HG03095 (cell line): ENCODE data around the gene ARMS2.

Experiments used
- ATAC-seq: cut with Tn5 transposase; IDR thresholded peaks from one replicate; pipeline ENCODE4 v1.9.1; 2021; ENCODE audit warnings: moderate library complexity; ENCODE audit not compliant: unreplicated experiment

ARMS2 gene

GRCh38 chr10:122492999-122493481 lies 38.6 kb downstream of the ARMS2 start:
- ATAC-seq, result no peak

DNA sequence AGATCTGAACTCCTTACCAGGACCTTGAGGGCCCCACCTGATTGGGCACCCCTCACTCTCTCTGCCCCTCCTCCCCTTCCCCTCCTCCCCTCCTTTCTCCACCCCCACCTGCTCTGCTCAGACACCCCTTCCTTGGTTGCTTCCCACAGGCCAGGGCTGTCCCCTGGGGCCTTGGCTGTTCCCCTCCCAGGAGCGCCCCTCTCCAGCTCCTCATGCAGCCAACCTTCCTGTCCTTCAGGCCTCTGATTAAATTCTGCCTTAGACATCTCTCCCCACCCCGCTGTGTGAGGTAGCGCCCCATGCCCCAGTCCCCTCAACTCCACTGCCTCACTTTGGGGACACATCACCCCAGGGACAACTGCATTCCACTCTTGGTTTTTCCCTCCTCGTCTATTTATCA lies 39.3 kb downstream of the ARMS2 start:
- ATAC-seq, result no peak

- no peak for ATAC-seq
Observed at GRCh38 chr10:122494173-122494820, 39.8 kb downstream of the ARMS2 start.

- no peak for ATAC-seq
Observed at GRCh38 chr10:122494833-122495232, 40.4 kb downstream of the ARMS2 start.

DNA sequence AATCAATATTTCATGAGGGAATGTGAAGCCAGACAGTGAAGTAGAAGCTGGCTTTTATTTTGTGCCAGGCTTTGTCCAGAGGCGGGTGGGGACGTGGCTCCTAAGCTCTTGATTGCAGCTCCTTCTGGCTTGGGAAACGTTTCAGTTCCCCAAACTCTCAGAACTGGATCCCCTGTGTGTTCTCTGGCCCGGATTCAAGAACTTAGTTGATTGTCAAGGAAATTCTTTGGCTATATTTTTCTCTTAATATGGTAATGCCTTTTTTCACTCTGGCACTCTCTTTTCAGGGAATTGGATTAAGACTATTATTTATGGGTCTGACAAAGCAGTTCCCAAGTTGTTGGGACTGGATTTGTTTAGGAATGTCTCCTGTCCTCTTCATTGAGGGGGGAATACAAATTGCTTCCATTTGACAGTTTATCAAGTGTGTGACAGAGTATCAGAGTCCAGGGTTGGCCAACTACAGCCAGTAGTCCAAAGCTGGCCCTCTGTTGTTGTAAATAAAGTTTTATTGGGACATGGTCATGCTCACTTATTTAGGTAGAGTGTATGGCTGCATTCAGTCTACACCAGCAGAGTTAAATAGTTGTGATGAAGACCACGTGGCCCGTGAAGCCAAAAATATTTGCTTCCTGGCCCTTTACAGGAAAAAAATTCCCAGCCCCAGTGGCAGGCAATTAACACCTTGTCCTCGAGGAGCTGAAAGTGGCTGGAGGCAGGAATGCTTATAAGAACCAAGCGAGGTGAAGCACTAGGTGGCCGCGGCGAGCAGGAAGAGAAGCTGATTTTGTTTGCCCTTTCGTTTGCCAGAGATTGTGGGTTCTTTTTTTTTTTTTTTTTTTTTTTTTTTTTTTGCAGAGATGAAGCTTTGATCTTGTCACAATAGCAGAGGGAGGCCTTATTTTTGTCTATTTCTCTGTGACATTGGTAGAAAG lies 41.2 kb downstream of the ARMS2 start:
- no peak for ATAC-seq

GRCh38 chr10:122497241-122497640 lies 42.8 kb downstream of the ARMS2 start:
- no peak for ATAC-seq

- no peak for ATAC-seq
Observed at GRCh38 chr10:122498521-122498920, 44.1 kb downstream of the ARMS2 start.

DNA sequence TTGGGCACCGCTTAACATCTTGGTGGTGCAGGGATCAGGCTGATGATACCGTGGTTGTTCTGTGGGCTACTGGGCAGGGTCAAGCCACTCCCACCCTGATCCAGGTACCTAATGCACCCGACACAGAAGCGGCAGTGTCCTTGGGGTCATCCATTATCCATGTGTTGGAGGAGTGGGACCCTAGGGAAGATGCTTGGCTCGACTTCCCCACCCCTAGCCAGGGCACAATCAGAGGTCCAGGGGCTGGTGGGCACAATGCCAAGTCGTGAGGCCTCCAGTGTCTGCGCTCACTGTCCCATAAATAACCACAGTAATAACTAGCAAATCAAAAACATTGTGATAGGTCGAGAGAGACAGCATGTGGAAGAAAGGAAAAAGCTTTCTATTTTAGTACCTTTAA lies 44.6 kb downstream of the ARMS2 start:
- ATAC-seq, result no peak

- ATAC-seq, result no peak
Observed at GRCh38 chr10:122499491-122499941, 45.1 kb downstream of the ARMS2 start.

DNA sequence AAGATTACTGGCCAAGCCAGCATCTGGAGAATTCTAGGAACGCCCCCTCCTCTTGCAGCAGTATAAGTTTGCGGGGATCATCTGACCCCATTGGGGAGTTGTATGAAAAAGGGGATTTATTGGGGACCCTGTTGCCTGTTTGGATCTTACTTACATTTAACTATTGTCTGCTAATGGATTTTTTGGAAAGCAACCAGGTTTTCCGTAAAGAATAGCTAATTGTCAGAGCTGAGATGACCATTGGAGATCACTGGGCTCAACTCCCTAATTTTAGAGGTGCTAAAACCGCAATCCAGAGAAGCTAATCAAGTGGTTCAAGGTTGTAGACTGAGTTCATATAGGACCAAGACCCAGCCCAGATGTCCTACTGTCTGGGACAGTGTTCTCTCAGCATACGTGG lies 45.7 kb downstream of the ARMS2 start:
- no peak for ATAC-seq

- no peak for ATAC-seq
Observed at GRCh38 chr10:122500726-122501125, 46.3 kb downstream of the ARMS2 start.

- ATAC-seq, result no peak
Observed at GRCh38 chr10:122503012-122503411, 48.6 kb downstream of the ARMS2 start.

GRCh38 chr10:122503886-122504609 lies 49.6 kb downstream of the ARMS2 start:
- no peak for ATAC-seq

GRCh38 chr10:122504610-122504950 lies 50.1 kb downstream of the ARMS2 start:
- no peak for ATAC-seq

- ATAC-seq, result no peak
Observed at GRCh38 chr10:122505011-122505410, 50.6 kb downstream of the ARMS2 start.

- ATAC-seq, result no peak
Observed at GRCh38 chr10:122505885-122506645, 51.6 kb downstream of the ARMS2 start.
